DMS114 treated with DMSO at 0.1 percent for 48 hours (cell line): Measurements from ENCODE around the gene TOMM40.
A peak's percentile ranks its signal among the peaks of the same experiment; 100 is the strongest.
"Not testable (repeated sequence)": the region's sequence is repeated elsewhere in the genome, so short reads cannot be mapped to it uniquely, and the experiment has no call there.

Source experiments
- DNase-seq: peaks from one replicate; lab custom pipeline; 2025; ENCODE audit not compliant: unreplicated experiment; lab: John Stamatoyannopoulos, UW

The TOMM40 gene

GRCh38 chr19:44926245-44927077, 35.4 kb downstream of the TOMM40 start:
- not testable (repeated sequence) for DNase-seq

- no peak for DNase-seq
Observed at GRCh38 chr19:44927746-44928145, 36.7 kb downstream of the TOMM40 start.

GRCh38 chr19:44930088-44930487, 39.0 kb downstream of the TOMM40 start:
- no peak for DNase-seq

DNA sequence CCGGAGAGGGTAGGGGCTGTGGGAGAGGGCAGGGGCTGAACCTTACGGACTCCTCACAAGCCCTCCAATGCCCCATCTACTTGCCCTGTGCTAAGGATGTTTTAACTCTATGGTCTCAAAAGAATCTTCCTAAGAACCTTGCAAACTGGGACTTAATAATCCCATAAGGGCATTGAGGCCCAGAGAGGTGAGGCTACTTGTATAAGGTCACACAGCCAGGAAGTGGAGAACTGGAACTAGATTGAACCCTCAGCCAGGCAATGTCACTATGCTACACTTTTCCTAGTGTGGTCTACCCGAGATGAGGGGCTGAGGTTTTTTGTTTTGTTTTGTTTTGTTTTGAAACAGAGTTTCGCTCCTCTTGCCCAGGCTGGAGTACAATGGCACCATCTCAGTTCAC, 40.5 kb downstream of the TOMM40 start:
- no peak for DNase-seq

GRCh38 chr19:44939668-44940067, 48.6 kb downstream of the TOMM40 start:
- no peak for DNase-seq

DNA sequence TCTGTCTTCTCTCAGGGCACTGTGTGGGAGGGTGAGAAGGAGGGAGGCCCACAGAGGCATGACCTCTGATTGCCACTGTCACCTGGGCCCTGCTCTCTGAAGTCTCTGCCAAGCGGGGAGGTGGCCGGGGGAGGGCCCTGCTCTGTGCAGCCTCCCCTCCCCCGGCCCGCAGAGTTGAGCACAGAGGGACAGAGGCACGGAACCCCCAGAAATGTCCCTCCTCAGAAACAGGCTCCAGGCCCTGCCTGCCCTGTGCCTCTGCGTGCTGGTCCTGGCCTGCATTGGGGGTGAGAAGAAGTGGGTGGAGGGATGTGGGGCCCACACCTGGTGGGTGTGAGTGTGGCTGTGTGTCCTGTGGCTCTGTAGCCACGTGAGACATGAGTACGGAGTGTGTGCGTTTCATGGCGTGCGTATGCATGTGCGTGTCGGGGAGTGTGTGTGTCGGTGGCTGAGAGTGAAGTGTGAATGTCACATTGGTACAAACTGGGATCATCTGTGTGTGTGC, 51.1 kb downstream of the TOMM40 start, which contains the start of gene APOC4:
APOC4 (plus strand) TSS at position 171 of the 505 bp plus-strand sequence; CDS start at position 212, 41 bp downstream.
- DNase-seq: no peak

GRCh38 chr19:44943801-44944249, 52.8 kb downstream of the TOMM40 start:
- no peak for DNase-seq

DNA sequence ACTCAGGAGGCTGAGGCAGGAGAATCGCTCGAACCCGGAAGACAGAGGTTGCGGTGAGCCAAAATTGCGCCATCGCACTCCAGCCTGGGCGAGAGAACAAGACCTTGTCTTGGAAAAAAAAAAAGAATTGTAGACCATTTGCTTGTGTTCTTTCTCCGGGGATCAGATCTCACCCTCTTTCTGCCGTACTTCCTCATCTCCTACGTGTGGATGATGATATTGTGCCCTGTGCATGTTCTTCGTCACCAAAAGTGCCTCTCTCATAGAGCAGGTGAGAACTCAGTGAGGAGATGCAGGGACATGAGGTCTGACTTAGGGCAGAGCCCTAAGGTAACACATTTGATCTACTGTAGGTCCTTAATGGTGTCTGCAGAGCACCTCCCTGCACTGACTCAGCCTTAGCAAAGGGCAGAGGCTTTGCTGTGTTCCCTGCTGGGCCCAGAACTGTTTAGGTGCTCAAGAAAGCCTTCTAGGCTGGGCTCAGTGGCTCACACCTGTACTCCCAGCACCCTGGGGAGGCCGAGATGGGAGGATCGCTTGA, 56.1 kb downstream of the TOMM40 start:
- no peak for DNase-seq

- no peak for DNase-seq
Observed at GRCh38 chr19:44948237-44948636, 57.2 kb downstream of the TOMM40 start.

GRCh38 chr19:44948763-44949374, 57.8 kb downstream of the TOMM40 start:
- DNase-seq: no peak

- DNase-seq: no peak
Observed at GRCh38 chr19:44949550-44949949, 58.5 kb downstream of the TOMM40 start.

DNA sequence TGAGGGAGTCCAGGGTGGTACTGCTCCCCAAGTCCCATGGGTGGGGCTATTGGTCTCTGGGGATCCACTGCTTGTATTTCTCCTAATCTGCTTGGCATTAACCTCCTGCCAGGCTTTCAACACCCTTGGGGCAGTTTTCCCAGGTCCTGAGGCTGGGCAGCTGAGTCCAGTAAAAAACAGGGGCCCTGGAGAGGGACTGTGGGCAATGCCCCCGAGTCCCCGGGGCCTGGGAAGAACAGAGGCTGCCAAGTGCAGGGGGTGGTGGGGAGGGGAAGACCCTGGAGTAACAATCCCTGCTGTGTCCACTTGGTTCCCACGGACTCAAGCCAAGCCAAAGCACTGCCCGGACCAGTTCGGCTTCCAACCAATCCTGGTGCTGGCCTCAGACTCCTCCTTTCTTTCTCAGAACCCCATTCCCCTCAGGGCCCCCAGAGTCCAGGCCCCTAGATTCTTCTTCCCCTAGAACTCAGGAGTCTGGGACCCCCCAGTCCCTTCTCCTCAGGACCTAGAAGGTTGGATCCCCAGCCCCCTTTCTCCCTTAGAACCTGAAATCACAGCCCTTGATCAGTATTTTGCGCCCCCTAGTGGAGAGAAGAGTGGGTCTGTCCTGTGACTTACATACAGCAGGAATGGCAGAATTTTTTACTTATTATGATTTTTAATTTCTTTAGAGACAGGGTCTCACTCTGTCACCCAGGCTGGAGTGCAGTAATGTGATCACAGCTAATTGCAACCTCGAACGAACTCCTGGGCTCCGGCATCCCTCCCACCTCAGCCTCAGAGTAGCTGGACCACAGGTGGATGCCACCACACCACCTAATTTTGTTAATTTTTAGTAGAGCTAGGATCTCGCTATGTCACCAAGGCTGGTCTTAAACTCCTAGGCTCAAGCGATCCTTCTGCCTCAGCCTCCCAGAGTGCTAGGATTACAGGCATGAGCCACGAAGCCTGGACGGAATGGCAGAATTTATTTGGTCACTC, 60.4 kb downstream of the TOMM40 start:
- DNase-seq: peak; percentile 35
